ENCODE measurements around the gene DNAJC30. TPM values are rescaled to one million over a fixed set of nuclear protein-coding genes. Genes with fewer than 3 reads are reported as not detected.
"Not testable (repeated sequence)": the region's sequence is repeated elsewhere in the genome, so short reads cannot be mapped to it uniquely, and the experiment has no call there.

The DNAJC30 gene
- 1.4 and 2.5 TPM in 2 replicates for total RNA-seq (2014; rRNA removed; shearing (Covaris generic))

- peak; percentile 96 for DNase-seq (ENCODE audit: low spot score)
Measured at GRCh38 chr7:73683056-73683787, at the start of gene DNAJC30, which contains the start of gene BUD23. TSS of gene DNAJC30 (minus strand) at chr7:73683453. CDS start at chr7:73683423, 30 bp downstream. TSS of gene BUD23 (plus strand) at chr7:73683597. CDS start at chr7:73683626, 29 bp downstream.

- no peak for DNase-seq (ENCODE audit: low spot score)
Measured at GRCh38 chr7:73732397-73732796, 49.1 kb upstream of the DNAJC30 start.

GRCh38 chr7:73730485-73730884, 47.2 kb upstream of the DNAJC30 start:
- no peak for DNase-seq (ENCODE audit: low spot score)

GRCh38 chr7:73728551-73728950, 45.3 kb upstream of the DNAJC30 start:
- DNase-seq (ENCODE audit: low spot score): no peak

GRCh38 chr7:73727952-73728351, 44.7 kb upstream of the DNAJC30 start:
- no peak for DNase-seq (ENCODE audit: low spot score)

- no peak for DNase-seq (ENCODE audit: low spot score)
Measured at GRCh38 chr7:73726083-73726466, 42.8 kb upstream of the DNAJC30 start.

- DNase-seq (ENCODE audit: low spot score): no peak
Measured at GRCh38 chr7:73723813-73724212, 40.6 kb upstream of the DNAJC30 start.

- DNase-seq (ENCODE audit: low spot score): no peak
Measured at GRCh38 chr7:73722785-73723184, 39.5 kb upstream of the DNAJC30 start.

GRCh38 chr7:73722182-73722581, 38.9 kb upstream of the DNAJC30 start:
- not testable (repeated sequence) for DNase-seq (ENCODE audit: low spot score)

- DNase-seq (ENCODE audit: low spot score): peak; percentile 87
Measured at GRCh38 chr7:73721377-73721817, 38.1 kb upstream of the DNAJC30 start.

- DNase-seq (ENCODE audit: low spot score): not testable (repeated sequence)
Measured at GRCh38 chr7:73720443-73720842, 37.2 kb upstream of the DNAJC30 start.

GRCh38 chr7:73719806-73720169, 36.5 kb upstream of the DNAJC30 start:
- DNase-seq (ENCODE audit: low spot score): no peak

- peak; percentile 51 for DNase-seq (ENCODE audit: low spot score)
Measured at GRCh38 chr7:73718905-73719805, 35.9 kb upstream of the DNAJC30 start, which contains the start of gene STX1A. TSS of gene STX1A (minus strand) at chr7:73719669. CDS start at chr7:73719631, 38 bp downstream.

GRCh38 chr7:73718438-73718881, 35.2 kb upstream of the DNAJC30 start:
- peak; percentile 78 for DNase-seq (ENCODE audit: low spot score)

- DNase-seq (ENCODE audit: low spot score): peak; percentile 98
Measured at GRCh38 chr7:73717991-73718405, 34.7 kb upstream of the DNAJC30 start.

GRCh38 chr7:73717025-73717807, 34.0 kb upstream of the DNAJC30 start:
- DNase-seq (ENCODE audit: low spot score): peak; percentile 47

GRCh38 chr7:73716318-73716890, 33.2 kb upstream of the DNAJC30 start:
- DNase-seq (ENCODE audit: low spot score): no peak

GRCh38 chr7:73715648-73716317, 32.5 kb upstream of the DNAJC30 start:
- DNase-seq (ENCODE audit: low spot score): peak; percentile 99

- DNase-seq (ENCODE audit: low spot score): not testable (repeated sequence)
Measured at GRCh38 chr7:73713319-73713718, 30.1 kb upstream of the DNAJC30 start.

GRCh38 chr7:73712773-73713172, 29.5 kb upstream of the DNAJC30 start:
- DNase-seq (ENCODE audit: low spot score): no peak

Data from A172 (cell line).